HepG2 (cell line): Measurements from ENCODE around the gene SHANK3. TPM values are rescaled to one million over a fixed set of nuclear protein-coding genes. Genes with fewer than 3 reads are reported as not detected.

Experiments used
- ATAC-seq: fragments of 200-7000 bp; cut with Tn5 transposase; 3 replicates; pipeline ENCODE4 v1.9.1; 2020; ENCODE audit warnings: mild to moderate bottlenecking, moderate library complexity
- BruUV-seq: library from RNA; stranded (reverse); fragments of 400-500 nt; replicated peaks from 2 replicates; lab custom pipeline; 2021; lab: Mats Ljungman, UMichigan
- CTCF ChIA-PET: fragments of 300-600 bp; formaldehyde crosslinking; extraction: SDS; loops from one replicate; lab custom pipeline; 2021; ENCODE audit warnings: low total read pairs, inconsistent platforms, low intra/inter-chr PET ratio; lab: Yijun Ruan, JAX
- POLR2A ChIA-PET: fragments of 350-600 bp; sonication (Branson Sonifier 250); formaldehyde crosslinking; loops from one replicate; lab custom pipeline; 2020; ENCODE audit warnings: antibody characterized with exemption, inconsistent platforms; lab: Yijun Ruan, JAX
- DNase-seq: peaks from one replicate; pipeline ENCODE4 v3.0.0-alpha.2; 2015; ENCODE audit warnings: low spot score
- FAIRE-seq: peaks from 3 replicates; lab custom pipeline; 2011; peaks lifted over from hg19 to GRCh38; lab: Jason Lieb, UNC
- H2AFZ ChIP-seq: one replicate; pipeline ENCODE4 v1.6.1; 2011; ENCODE audit warnings: low read length, inconsistent platforms
- H3K27ac ChIP-seq: fragments of 300-600 bp; 3 replicates; pipeline ENCODE4 v1.8.0; 2011; ENCODE audit warnings: mixed run types, mild to moderate bottlenecking, mixed read lengths, low read length, inconsistent platforms; ENCODE audit not compliant: insufficient read depth; ENCODE audit errors: extremely low read length
- H3K27me3 ChIP-seq, 2 experiments: fragments of 200-600 bp in 1 of 2; 2 replicates in 1 of 2; 3 replicates in 1 of 2; pipeline versions ENCODE4 v1.6.0 to v1.8.0; 2011; ENCODE audit warnings: low read length in 2 of 2, mild to moderate bottlenecking in 2 of 2, moderate library complexity in 2 of 2, inconsistent platforms in 1 of 2; ENCODE audit not compliant: insufficient read depth in 2 of 2, control insufficient read depth in 1 of 2
- H3K36me3 ChIP-seq, 2 experiments: fragments of 200-600 bp in 1 of 2; replicated peaks in 1 of 2; 2 replicates in 1 of 2; 3 replicates in 1 of 2; pipeline versions ENCODE4 v1.5.1 to v1.8.0; 2011; ENCODE audit warnings: low read length in 2 of 2, inconsistent platforms in 1 of 2; ENCODE audit not compliant: insufficient read depth in 2 of 2, control insufficient read depth in 1 of 2
- H3K4me1 ChIP-seq: 2 replicates; pipeline ENCODE4 v1.5.1; 2012; ENCODE audit warnings: low read length, inconsistent platforms; ENCODE audit not compliant: insufficient read depth
- H3K4me2 ChIP-seq: 2 replicates; pipeline ENCODE4 v1.6.0; 2011; ENCODE audit warnings: low read depth, low read length, inconsistent platforms
- H3K4me3 ChIP-seq, 3 experiments: fragments of 200-600 bp in 1 of 3; sonication (generic), shearing (Covaris generic) in 1 of 3; replicated peaks in 1 of 3; 2 replicates each; pipeline ENCODE4 v1.5.1; 2011 to 2016; ENCODE audit warnings: low read length in 3 of 3, inconsistent platforms in 2 of 3, low read depth in 2 of 3, mild to moderate bottlenecking in 2 of 3, control low read depth in 1 of 3, mixed read lengths in 1 of 3; ENCODE audit not compliant: insufficient read depth in 1 of 3
- H3K79me2 ChIP-seq: one replicate; pipeline ENCODE4 v1.6.1; 2011; ENCODE audit warnings: low read length, inconsistent platforms; ENCODE audit not compliant: insufficient read depth
- H3K9ac ChIP-seq: 2 replicates; pipeline ENCODE4 v1.6.0; 2011; ENCODE audit warnings: mild to moderate bottlenecking, low read depth, low read length, inconsistent platforms; ENCODE audit not compliant: insufficient read depth
- H3K9me3 ChIP-seq: 2 replicates; pipeline ENCODE4 v1.5.1; 2012; ENCODE audit warnings: mild to moderate bottlenecking, low read length
- H4K20me1 ChIP-seq: 2 replicates; pipeline ENCODE4 v1.6.0; 2011; ENCODE audit warnings: inconsistent platforms, mild to moderate bottlenecking, low read length, moderate library complexity; ENCODE audit not compliant: insufficient read depth
- AGO2 ChIP-seq: fragments of 200-400 bp; formaldehyde crosslinking; optimal IDR thresholded peaks from 2 replicates; pipeline ENCODE3; 2017; ENCODE audit warnings: mild to moderate bottlenecking, low read depth, low read length, moderate library complexity
- ZSCAN9 ChIP-seq: IDR thresholded peaks from 2 replicates; pipeline ENCODE4 v1.6.1; 2016; ENCODE audit warnings: borderline replicate concordance
- WGBS: methylation state at CpG from one replicate; pipeline ENCODE4 v1.1.6; 2017; ENCODE audit warnings: low lambda C conversion rate; 5-methylcytosine and 5-hydroxymethylcytosine counted together
- in situ Hi-C: cut with HindIII; loops from 2 replicates; pipeline ENCODE4 v1.10.0; 2017; ENCODE audit warnings: low pct_unique_long_range_greater_than_20kb; ENCODE audit not compliant: extremely low pct_ligation_motif_present
- intact Hi-C: fragments of 100-400 bp; cut with micrococcal nuclease; formaldehyde crosslinking; loops from one replicate; pipeline ENCODE4 v1.10.0; 2022; ENCODE audit not compliant: unreplicated experiment
- polyA plus RNA-seq, 8 experiments: library from polyadenylated mRNA; depleted of rRNA in 3 of 8; stranded (reverse) in 7 of 8; unstranded in 1 of 8; fragments of >200 nt; fragmentation: Illumina TruSeq in 4 of 8; extraction: Trizol in 4 of 8; gene quantifications; 2 replicates each; pipeline versions ENCODE4 v1.2.1 to v1.2.3, GENCODE V29; 2011 to 2016; ENCODE audit warnings: low read depth in 4 of 8, missing spikeins in 1 of 8, mixed read lengths in 1 of 8; ENCODE audit not compliant: insufficient read depth in 1 of 8
- small RNA-seq, 3 experiments: library from RNA; depleted of rRNA; stranded (forward); fragments of <200 nt; gene quantifications; one replicate each; pipeline ENCODE3, GENCODE V24; 2012; ENCODE audit warnings: low read depth in 2 of 3, low replicate concordance in 1 of 3; ENCODE audit not compliant: insufficient read length in 3 of 3, insufficient read depth in 2 of 3
- total RNA-seq, 5 experiments: library from RNA; depleted of rRNA; stranded (reverse); fragments of >200 nt; fragmentation: Illumina TruSeq; extraction: Trizol; gene quantifications; 2 replicates each; pipeline ENCODE4 v1.2.3, GENCODE V29; 2016; ENCODE audit warnings: low read depth in 1 of 5

The SHANK3 gene
- total and polyA plus RNA-seq, 2 of the 13 experiments (the other 11 are each of a cell fraction or from before 2014, with no cell fraction given): 2.9 to 4.6 TPM

DNA sequence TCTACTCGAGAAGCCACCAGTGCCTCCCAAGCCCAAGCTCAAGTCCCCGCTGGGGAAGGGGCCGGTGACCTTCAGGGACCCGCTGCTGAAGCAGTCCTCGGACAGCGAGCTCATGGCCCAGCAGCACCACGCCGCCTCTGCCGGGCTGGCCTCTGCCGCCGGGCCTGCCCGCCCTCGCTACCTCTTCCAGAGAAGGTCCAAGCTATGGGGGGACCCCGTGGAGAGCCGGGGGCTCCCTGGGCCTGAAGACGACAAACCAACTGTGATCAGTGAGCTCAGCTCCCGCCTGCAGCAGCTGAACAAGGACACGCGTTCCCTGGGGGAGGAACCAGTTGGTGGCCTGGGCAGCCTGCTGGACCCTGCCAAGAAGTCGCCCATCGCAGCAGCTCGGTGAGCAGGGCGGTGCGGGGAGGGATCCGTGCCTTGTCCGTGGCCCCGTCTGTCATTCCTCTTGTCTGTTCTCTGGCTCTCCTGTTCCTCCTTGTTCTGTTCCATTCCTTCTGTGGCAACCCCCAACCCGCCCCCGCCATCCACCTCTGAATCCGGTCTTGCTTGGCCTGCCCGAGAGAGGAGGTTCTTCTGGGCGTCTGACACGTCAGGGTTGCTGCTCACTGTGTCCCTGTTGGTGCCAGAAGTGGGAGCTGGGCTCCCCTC lies 49.6 kb downstream of the SHANK3 start:
- no peak overlapping the region for H2AFZ ChIP-seq
- in situ Hi-C loops (no loop called here), intact Hi-C loops (no loop called here)
- H3K9me3 ChIP-seq: no peaks in the 10 kb centered on the region
- FAIRE-seq (no peak), DNase-seq (no peak), ATAC-seq (no peak)
- H4K20me1 ChIP-seq: no peaks in the 10 kb centered on the region; the same call in 1 of the 2 replicates
- no peaks in the 10 kb centered on the region for H3K27me3 ChIP-seq
- peaks cover 17 to 37% of the 10 kb centered on the region in 2 experiments for H3K36me3 ChIP-seq
- no peak overlapping the region for H3K4me2 ChIP-seq
- 97% methylated on average over 28 of the region's 33 CpGs for WGBS
- peak; percentile 6 for TF ChIP-seq AGO2
- no peak for TF ChIP-seq ZSCAN9 (CRISPR knock-in tag)
- H3K4me3 ChIP-seq: no peak overlapping the region
- no TSS peak for BruUV-seq
- no peak overlapping the region for H3K27ac ChIP-seq
- CTCF ChIA-PET: no interaction called here
- H3K79me2 ChIP-seq: no peaks in the 10 kb centered on the region
- POLR2A ChIA-PET: no interaction called here
- H3K4me1 ChIP-seq: peaks cover 10% of the 10 kb centered on the region; the same call in 1 of the 2 replicates
- H3K9ac ChIP-seq: no peak overlapping the region

Small RNA genes within 50 kb of the gene (small RNA-seq; reads per million reads assigned to genes)
- 0 reads per million in 3 experiments for gene RF00019
- 0 reads per million in 3 experiments for gene RNU6-409P

Other genes starting within 250 kb of the SHANK3 start
- gene SBF1, start 197.8 kb upstream of the SHANK3 start, total RNA-seq (2016; rRNA removed; fragmentation: Illumina TruSeq; extraction: Trizol): 21.3 and 40.9 TPM in 2 replicates
- 31.7 and 43.3 TPM in 2 replicates for gene SBF1, start 197.8 kb upstream of the SHANK3 start, polyA plus RNA-seq (2011; rRNA removed)
- 0.76 and 1.2 TPM in 2 replicates for gene ADM2, start 191.3 kb upstream of the SHANK3 start, total RNA-seq (2016; rRNA removed; fragmentation: Illumina TruSeq; extraction: Trizol)
- 3.0 and 4.0 TPM in 2 replicates for gene ADM2, start 191.3 kb upstream of the SHANK3 start, polyA plus RNA-seq (2011; rRNA removed)
- gene MIOX, start 186.0 kb upstream of the SHANK3 start, total RNA-seq (2016; rRNA removed; fragmentation: Illumina TruSeq; extraction: Trizol): 1.2 and 1.5 TPM in 2 replicates
- gene MIOX, start 186.0 kb upstream of the SHANK3 start, polyA plus RNA-seq (2011; rRNA removed): 2.9 and 5.0 TPM in 2 replicates
- 10.2 and 30.6 TPM in 2 replicates for gene LMF2, start 165.1 kb upstream of the SHANK3 start, total RNA-seq (2016; rRNA removed; fragmentation: Illumina TruSeq; extraction: Trizol)
- gene LMF2, start 165.1 kb upstream of the SHANK3 start, polyA plus RNA-seq (2011; rRNA removed): 23.3 and 37.9 TPM in 2 replicates
- gene NCAPH2, start 164.6 kb upstream of the SHANK3 start, total RNA-seq (2016; rRNA removed; fragmentation: Illumina TruSeq; extraction: Trizol): 44.1 and 64.4 TPM in 2 replicates
- 27.6 and 28.1 TPM in 2 replicates for gene NCAPH2, start 164.6 kb upstream of the SHANK3 start, polyA plus RNA-seq (2011; rRNA removed)
- 2.1 and 3.7 TPM in 2 replicates for gene SCO2, start 147.2 kb upstream of the SHANK3 start, total RNA-seq (2016; rRNA removed; fragmentation: Illumina TruSeq; extraction: Trizol)
- 0.32 and 0.85 TPM in 2 replicates for gene SCO2, start 147.2 kb upstream of the SHANK3 start, polyA plus RNA-seq (2011; rRNA removed)
- 2.3 and 3.9 TPM in 2 replicates for gene TYMP, start 142.8 kb upstream of the SHANK3 start, total RNA-seq (2016; rRNA removed; fragmentation: Illumina TruSeq; extraction: Trizol)
- 4.3 and 7.5 TPM in 2 replicates for gene TYMP, start 142.8 kb upstream of the SHANK3 start, polyA plus RNA-seq (2011; rRNA removed)
- not detected in 2 replicates for gene KLHDC7B, start 126.9 kb upstream of the SHANK3 start, total RNA-seq (2016; rRNA removed; fragmentation: Illumina TruSeq; extraction: Trizol)
- gene KLHDC7B, start 126.9 kb upstream of the SHANK3 start, polyA plus RNA-seq (2011; rRNA removed): 0.11 and 0.17 TPM in 2 replicates
- not detected in 2 replicates for gene SYCE3, start 109.9 kb upstream of the SHANK3 start, total RNA-seq (2016; rRNA removed; fragmentation: Illumina TruSeq; extraction: Trizol)
- gene SYCE3, start 109.9 kb upstream of the SHANK3 start, polyA plus RNA-seq (2011; rRNA removed): 0.29 TPM in 1 of 2 replicates, not detected in the other
- 2.3 and 9.2 TPM in 2 replicates for gene CPT1B, start 94.4 kb upstream of the SHANK3 start, total RNA-seq (2016; rRNA removed; fragmentation: Illumina TruSeq; extraction: Trizol)
- 19.5 and 26.5 TPM in 2 replicates for gene CPT1B, start 94.4 kb upstream of the SHANK3 start, polyA plus RNA-seq (2011; rRNA removed)
- 9.9 and 24.5 TPM in 2 replicates for gene CHKB, start 90.0 kb upstream of the SHANK3 start, total RNA-seq (2016; rRNA removed; fragmentation: Illumina TruSeq; extraction: Trizol)
- 42.7 and 43.1 TPM in 2 replicates for gene CHKB, start 90.0 kb upstream of the SHANK3 start, polyA plus RNA-seq (2011; rRNA removed)
- gene MAPK8IP2, start 72.0 kb upstream of the SHANK3 start, total RNA-seq (2016; rRNA removed; fragmentation: Illumina TruSeq; extraction: Trizol): 2.1 and 2.6 TPM in 2 replicates
- gene MAPK8IP2, start 72.0 kb upstream of the SHANK3 start, polyA plus RNA-seq (2011; rRNA removed): 1.3 and 2.2 TPM in 2 replicates
- gene ARSA, start 44.7 kb upstream of the SHANK3 start, total RNA-seq (2016; rRNA removed; fragmentation: Illumina TruSeq; extraction: Trizol): 3.8 and 9.0 TPM in 2 replicates
- gene ARSA, start 44.7 kb upstream of the SHANK3 start, polyA plus RNA-seq (2011; rRNA removed): 11.5 and 19.0 TPM in 2 replicates
- not detected in 2 replicates for gene ACR, start 65.4 kb downstream of the SHANK3 start, total RNA-seq (2016; rRNA removed; fragmentation: Illumina TruSeq; extraction: Trizol)
- gene ACR, start 65.4 kb downstream of the SHANK3 start, polyA plus RNA-seq (2011; rRNA removed): 0.15 and 0.29 TPM in 2 replicates
- gene RABL2B, start 110.8 kb downstream of the SHANK3 start, total RNA-seq (2016; rRNA removed; fragmentation: Illumina TruSeq; extraction: Trizol): 4.9 and 8.0 TPM in 2 replicates
- gene RABL2B, start 110.8 kb downstream of the SHANK3 start, polyA plus RNA-seq (2011; rRNA removed): 27.9 and 28.3 TPM in 2 replicates